ENCODE measurements around the gene NOS1AP. TPM values are rescaled to one million over a fixed set of nuclear protein-coding genes. Genes with fewer than 3 reads are reported as not detected.
A peak's percentile ranks its signal among the peaks of the same experiment; 100 is the strongest.

NOS1AP gene
- total and polyA plus RNA-seq, 2 experiments from 2014 or later, result 5.8 to 6.6 TPM

GRCh38 chr1:162367073-162367472 lies 297.6 kb downstream of the NOS1AP start:
- Histone ChIP-seq H2AFZ (no peak overlapping the region), H3K79me2 (replicated peaks; ENCODE audit: insufficient read depth) (no peaks in the 10 kb centered on the region), H3K4me3 (no peak overlapping the region), H3K4me1 (ENCODE audit: insufficient read depth) (no peaks in the 10 kb centered on the region), H3F3A (replicated peaks; ENCODE audit: low read depth) (no peaks in the 10 kb centered on the region), H3K27ac (ENCODE audit: low read depth) (no peak overlapping the region), H3K36me3 (ENCODE audit: insufficient read depth) (no peaks in the 10 kb centered on the region), H3K9me2 (ENCODE audit: insufficient read depth) (no peaks in the 10 kb centered on the region), H3K4me2 (no peak overlapping the region), H3K27me3 (ENCODE audit: insufficient read depth) (no peaks in the 10 kb centered on the region), H4K20me1 (replicated peaks; ENCODE audit: insufficient read depth) (no peaks in the 10 kb centered on the region)
- no peak for TF ChIP-seq CREB1 (CRISPR knock-in tag; IDR thresholded peaks at IDR 0.05; ENCODE audit: low read depth)
- TF ChIP-seq EZH2phosphoT487 (IDR thresholded peaks at IDR 0.05; ENCODE audit: unreplicated experiment), result no peak
- TF ChIP-seq ZNF462 (CRISPR knock-in tag; IDR thresholded peaks at IDR 0.05), result no peak
- TF ChIP-seq, protein P1, sequence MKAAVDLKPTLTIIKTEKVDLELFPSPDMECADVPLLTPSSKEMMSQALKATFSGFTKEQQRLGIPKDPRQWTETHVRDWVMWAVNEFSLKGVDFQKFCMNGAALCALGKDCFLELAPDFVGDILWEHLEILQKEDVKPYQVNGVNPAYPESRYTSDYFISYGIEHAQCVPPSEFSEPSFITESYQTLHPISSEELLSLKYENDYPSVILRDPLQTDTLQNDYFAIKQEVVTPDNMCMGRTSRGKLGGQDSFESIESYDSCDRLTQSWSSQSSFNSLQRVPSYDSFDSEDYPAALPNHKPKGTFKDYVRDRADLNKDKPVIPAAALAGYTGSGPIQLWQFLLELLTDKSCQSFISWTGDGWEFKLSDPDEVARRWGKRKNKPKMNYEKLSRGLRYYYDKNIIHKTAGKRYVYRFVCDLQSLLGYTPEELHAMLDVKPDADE (IDR thresholded peaks at IDR 0.05), result no peak
- TF ChIP-seq STAT1 (IDR thresholded peaks at IDR 0.05; ENCODE audit: unreplicated experiment), result no peak
- TF ChIP-seq NANOG (IDR thresholded peaks at IDR 0.05; ENCODE audit: borderline replicate concordance), result no peak
- no peak for TF ChIP-seq EZH2 (IDR thresholded peaks at IDR 0.05; ENCODE audit: low read depth, unreplicated experiment)
- no peak for TF ChIP-seq JUNB (IDR thresholded peaks at IDR 0.05; ENCODE audit: unreplicated experiment)
- TF ChIP-seq CTCF (conservative IDR thresholded peaks at IDR 0.05; ENCODE audit: low read depth in 2 of 2), result no peak
- no peaks in the 10 kb centered on the region for H3K9me3 Mint-ChIP-seq
- H3K27me3 Mint-ChIP-seq (ENCODE audit: insufficient read depth, low read depth, poor library complexity), result peaks cover 14% of the 10 kb centered on the region
- no peak overlapping the region for H3K4me3 Mint-ChIP-seq
- ATAC-seq, result peak; percentile 64
- peaks cover 17% of the 10 kb centered on the region; the same call in 2 of the 3 replicates for H3K36me3 Mint-ChIP-seq (ENCODE audit: low read depth)
- DNase-seq (ENCODE audit: low spot score), result no peak
- H3K27ac Mint-ChIP-seq, result no peak overlapping the region
- H3K4me1 Mint-ChIP-seq, result peaks cover 6% of the 10 kb centered on the region
